HCT116 (cell line): ENCODE results near the gene ARVCF. TPM values are rescaled to one million over a fixed set of nuclear protein-coding genes. Genes with fewer than 3 reads are reported as not detected.

Source experiments
- ATAC-seq: fragments of 200-7000 bp; cut with Tn5 transposase; 2 replicates; pipeline ENCODE4 v1.9.1; 2020; ENCODE audit warnings: mild to moderate bottlenecking, moderate library complexity
- BruUV-seq: library from RNA; stranded (reverse); fragments of 400-500 nt; replicated peaks from 2 replicates; lab custom pipeline; 2021; lab: Mats Ljungman, UMichigan
- CTCF ChIA-PET: fragments of 300-600 bp; sonication (Branson Sonifier 250); formaldehyde crosslinking; loops from one replicate; lab custom pipeline; 2021; ENCODE audit warnings: antibody characterized with exemption; lab: Charles Lee
- POLR2A ChIA-PET: fragments of 300-600, 350-600 bp; sonication (Branson Sonifier 250); formaldehyde crosslinking; loops from one replicate; lab custom pipeline; 2021; ENCODE audit warnings: antibody characterized with exemption; lab: Charles Lee
- RAD21 ChIA-PET, 2 experiments: fragments of 300-600 bp; sonication (Branson Sonifier 250); formaldehyde crosslinking; loops; one replicate each; lab custom pipeline; 2023; ENCODE audit warnings: low total read pairs in 2 of 2; ENCODE audit not compliant: uncharacterized antibody in 2 of 2, unreplicated experiment in 2 of 2, low non-redundant PET in 1 of 2; lab: Charles Lee
- DNase-seq: peaks from one replicate; pipeline ENCODE4 v3.0.0-alpha.2; 2010; ENCODE audit warnings: low read depth, low spot score
- H2AFZ ChIP-seq: fragments of 200-600 bp; shearing (Covaris generic), sonication (generic); 2 replicates; pipeline ENCODE4 v1.6.1; 2017; ENCODE audit warnings: low read depth, mixed run types, mixed read lengths, antibody characterized with exemption, low read length; ENCODE audit not compliant: poor library complexity, severe bottlenecking
- H3K27ac ChIP-seq: 2 replicates; pipeline ENCODE4 v1.5.1; 2012; ENCODE audit warnings: low read depth, low read length
- H3K27me3 ChIP-seq: fragments of 200-600 bp; sonication (generic); 2 replicates; pipeline ENCODE4 v1.6.1; 2016; ENCODE audit warnings: mixed run types, low read length, mixed read lengths; ENCODE audit not compliant: insufficient read depth
- H3K36me3 ChIP-seq, 2 experiments: fragments of 200-500 bp in 1 of 2; fragments of 200-600 bp in 1 of 2; sonication (Bioruptor generic) in 1 of 2; sonication (generic) in 1 of 2; 2 replicates each; pipeline versions ENCODE4 v1.5.1 to v1.6.1; 2014 to 2016; ENCODE audit warnings: low read length in 2 of 2, inconsistent platforms in 1 of 2, mixed read lengths in 1 of 2, mixed run types in 1 of 2; ENCODE audit not compliant: insufficient read depth in 2 of 2, control insufficient read depth in 1 of 2
- H3K4me1 ChIP-seq, 2 experiments: fragments of 200-600 bp in 1 of 2; sonication (generic) in 1 of 2; 2 replicates each; pipeline versions ENCODE4 v1.5.1 to v1.6.1; 2012 to 2017; ENCODE audit warnings: low read length in 2 of 2, inconsistent platforms in 1 of 2, mild to moderate bottlenecking in 1 of 2, mixed read lengths in 1 of 2, mixed run types in 1 of 2, moderate library complexity in 1 of 2; ENCODE audit not compliant: insufficient read depth in 2 of 2, control insufficient read depth in 1 of 2
- H3K4me2 ChIP-seq: fragments of 200-600 bp; sonication (generic); 2 replicates; pipeline ENCODE4 v1.6.1; 2017; ENCODE audit warnings: mixed run types, low read length, mixed read lengths
- H3K4me3 ChIP-seq, 2 experiments: fragments of 200-600 bp in 1 of 2; sonication (generic) in 1 of 2; replicated peaks in 1 of 2; 2 replicates each; pipeline ENCODE4 v1.5.1; 2011 to 2016; ENCODE audit warnings: low read length in 2 of 2, control low read depth in 1 of 2, low read depth in 1 of 2, mild to moderate bottlenecking in 1 of 2, mixed read lengths in 1 of 2, mixed run types in 1 of 2
- H3K79me2 ChIP-seq: fragments of 200-600 bp; sonication (generic); 2 replicates; pipeline ENCODE4 v1.6.1; 2017; ENCODE audit warnings: mild to moderate bottlenecking, mixed run types, low read length, moderate library complexity, mixed read lengths; ENCODE audit not compliant: insufficient read depth
- H3K9ac ChIP-seq: fragments of 200-600 bp; sonication (generic); 2 replicates; pipeline ENCODE4 v1.6.1; 2016; ENCODE audit warnings: low read length, mixed read lengths
- H3K9me2 ChIP-seq: fragments of 200-600 bp; sonication (generic), shearing (Covaris generic); 2 replicates; pipeline ENCODE4 v1.6.1; 2017; ENCODE audit warnings: mixed run types, mild to moderate bottlenecking, moderate library complexity; ENCODE audit not compliant: insufficient read depth
- H3K9me3 ChIP-seq, 2 experiments: fragments of 200-500 bp in 1 of 2; fragments of 200-600 bp in 1 of 2; sonication (Bioruptor generic) in 1 of 2; sonication (generic) in 1 of 2; 2 replicates each; pipeline ENCODE4 v1.6.1; 2014 to 2017; ENCODE audit warnings: low read length in 2 of 2, mixed read lengths in 2 of 2, inconsistent platforms in 1 of 2, low read depth in 1 of 2, mild to moderate bottlenecking in 1 of 2, mixed run types in 1 of 2, moderate library complexity in 1 of 2; ENCODE audit not compliant: control insufficient read depth in 1 of 2, insufficient read depth in 1 of 2
- H4K20me1 ChIP-seq: fragments of 200-600 bp; sonication (generic), shearing (Covaris generic); 2 replicates; pipeline ENCODE4 v1.6.1; 2017; ENCODE audit warnings: mixed run types, mild to moderate bottlenecking, moderate library complexity; ENCODE audit not compliant: insufficient read depth
- ATF3 ChIP-seq: IDR thresholded peaks from 2 replicates; pipeline ENCODE4 v1.6.1; 2012
- CTCF ChIP-seq, 3 experiments: fragments of 200-600 bp in 1 of 3; sonication (generic) in 1 of 3; IDR thresholded peaks in 2 of 3; conservative IDR thresholded peaks in 1 of 3; 2 replicates each; pipeline ENCODE4 v1.5.1; 2012 to 2017; ENCODE audit warnings: low read depth in 2 of 3, low read length in 2 of 3, antibody characterized with exemption in 1 of 3, borderline replicate concordance in 1 of 3, control low read depth in 1 of 3, mild to moderate bottlenecking in 1 of 3, mixed read lengths in 1 of 3, mixed run types in 1 of 3, moderate library complexity in 1 of 3; ENCODE audit not compliant: insufficient read depth in 1 of 3
- ELF1 ChIP-seq: IDR thresholded peaks from 2 replicates; pipeline ENCODE4 v1.6.1; 2012; ENCODE audit warnings: low read depth, borderline replicate concordance
- EZH2phosphoT487 ChIP-seq: fragments of 200-600 bp; IDR thresholded peaks from 2 replicates; pipeline ENCODE4 v1.6.1; 2018; ENCODE audit warnings: antibody characterized with exemption, borderline replicate concordance
- RAD21 ChIP-seq: IDR thresholded peaks from 2 replicates; pipeline ENCODE4 v1.6.1; 2012; ENCODE audit warnings: low read depth, mild to moderate bottlenecking
- REST ChIP-seq: IDR thresholded peaks from 2 replicates; pipeline ENCODE4 v1.6.1; 2012; ENCODE audit warnings: low read depth
- SIN3A ChIP-seq: IDR thresholded peaks from 2 replicates; pipeline ENCODE4 v1.6.1; 2012; ENCODE audit warnings: low read depth
- TCF7L2 ChIP-seq: IDR thresholded peaks from 2 replicates; pipeline ENCODE4 v1.7.0; 2011; ENCODE audit warnings: borderline replicate concordance, inconsistent platforms; ENCODE audit not compliant: insufficient read depth, insufficient read length; ENCODE audit errors: extremely low read depth
- YY1 ChIP-seq: IDR thresholded peaks from 2 replicates; pipeline ENCODE4 v1.6.1; 2011; ENCODE audit warnings: low read length, low read depth, moderate library complexity, mild to moderate bottlenecking; ENCODE audit not compliant: insufficient replicate concordance; ENCODE audit errors: extremely low read depth
- intact Hi-C: fragments of 100-400 bp; cut with micrococcal nuclease; formaldehyde crosslinking; loops from 2 replicates; pipeline ENCODE4 v1.10.0; 2022
- total RNA-seq: library from RNA; stranded (reverse); gene quantifications from one replicate; pipeline ENCODE4 v1.2.1, GENCODE V29; 2021; ENCODE audit not compliant: unreplicated experiment
- TF ChIP-seq, protein P1 (sequence below): IDR thresholded peaks from 2 replicates; pipeline ENCODE4 v1.6.1; 2011; ENCODE audit warnings: mild to moderate bottlenecking, low read length, moderate library complexity; ENCODE audit not compliant: insufficient replicate concordance; ENCODE audit errors: extremely low read depth
- TF ChIP-seq, protein P2 (sequence below): IDR thresholded peaks from 2 replicates; pipeline ENCODE4 v1.6.1; 2012

ARVCF gene
- total RNA-seq, 1 experiment from 2014 or later = 42.8 TPM

DNA sequence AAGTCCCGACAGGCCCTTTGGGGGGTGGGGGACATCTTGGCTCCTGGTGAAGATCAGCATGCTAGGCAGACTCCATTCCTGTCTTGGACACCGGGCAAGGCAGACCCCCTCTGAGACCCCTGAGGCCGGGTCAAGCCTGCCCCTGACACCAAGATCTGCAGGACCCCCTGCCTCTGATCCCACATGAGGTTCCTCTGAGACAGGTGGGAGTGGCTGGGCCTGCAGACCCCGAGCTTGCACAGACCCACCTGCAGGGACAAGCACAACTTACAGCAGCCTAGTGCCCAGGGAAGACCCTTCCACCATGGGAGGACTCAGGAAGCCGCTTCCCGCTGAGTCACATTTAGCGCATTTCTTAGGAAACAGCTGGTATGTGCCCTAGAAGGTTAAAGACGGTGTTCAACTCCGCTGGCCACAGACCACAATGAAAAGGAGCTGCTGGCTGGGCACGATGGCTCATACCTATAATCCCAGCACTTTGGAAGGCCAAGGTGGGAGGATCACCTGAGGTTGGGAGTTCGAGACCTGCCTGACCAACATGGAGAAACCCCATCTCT is 15.5 kb downstream of the ARVCF start:
- ChIA-PET RAD21 (no interaction called here), CTCF (no interaction called here), POLR2A (no interaction called here)
- ATAC-seq (no peak), DNase-seq (no peak)
- TF ChIP-seq, protein P1, sequence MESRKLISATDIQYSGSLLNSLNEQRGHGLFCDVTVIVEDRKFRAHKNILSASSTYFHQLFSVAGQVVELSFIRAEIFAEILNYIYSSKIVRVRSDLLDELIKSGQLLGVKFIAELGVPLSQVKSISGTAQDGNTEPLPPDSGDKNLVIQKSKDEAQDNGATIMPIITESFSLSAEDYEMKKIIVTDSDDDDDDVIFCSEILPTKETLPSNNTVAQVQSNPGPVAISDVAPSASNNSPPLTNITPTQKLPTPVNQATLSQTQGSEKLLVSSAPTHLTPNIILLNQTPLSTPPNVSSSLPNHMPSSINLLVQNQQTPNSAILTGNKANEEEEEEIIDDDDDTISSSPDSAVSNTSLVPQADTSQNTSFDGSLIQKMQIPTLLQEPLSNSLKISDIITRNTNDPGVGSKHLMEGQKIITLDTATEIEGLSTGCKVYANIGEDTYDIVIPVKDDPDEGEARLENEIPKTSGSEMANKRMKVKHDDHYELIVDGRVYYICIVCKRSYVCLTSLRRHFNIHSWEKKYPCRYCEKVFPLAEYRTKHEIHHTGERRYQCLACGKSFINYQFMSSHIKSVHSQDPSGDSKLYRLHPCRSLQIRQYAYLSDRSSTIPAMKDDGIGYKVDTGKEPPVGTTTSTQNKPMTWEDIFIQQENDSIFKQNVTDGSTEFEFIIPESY = no peak
- TF ChIP-seq ELF1 = no peak
- no peak for TF ChIP-seq CTCF (IDR thresholded peaks at IDR 0.05 in 2 of 3, conservative IDR thresholded peaks at IDR 0.05 in 1 of 3; ENCODE audit: borderline replicate concordance in 1 of 3, insufficient read depth in 1 of 3, low read depth in 2 of 3, low read length in 2 of 3)
- no peak for TF ChIP-seq SIN3A
- no peak for TF ChIP-seq ATF3
- TF ChIP-seq, protein P2, sequence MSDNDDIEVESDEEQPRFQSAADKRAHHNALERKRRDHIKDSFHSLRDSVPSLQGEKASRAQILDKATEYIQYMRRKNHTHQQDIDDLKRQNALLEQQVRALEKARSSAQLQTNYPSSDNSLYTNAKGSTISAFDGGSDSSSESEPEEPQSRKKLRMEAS = no peak
- no peak for TF ChIP-seq TCF7L2
- no peak for TF ChIP-seq RAD21
- no peak for TF ChIP-seq EZH2phosphoT487
- no peak for TF ChIP-seq REST
- TF ChIP-seq YY1 = no peak
- peaks cover 12 to 14% of the 10 kb centered on the region in 2 experiments; a peak in 1 of 4 replicates for H3K9me3 ChIP-seq
- H4K20me1 ChIP-seq = no peaks in the 10 kb centered on the region
- peaks cover 0 to 5% of the 10 kb centered on the region in 2 experiments; a peak in 1 of 4 replicates for H3K4me1 ChIP-seq
- H3K9me2 ChIP-seq = no peaks in the 10 kb centered on the region
- H3K4me3 ChIP-seq = no peak overlapping the region
- no TSS peak for BruUV-seq
- H3K27me3 ChIP-seq = no peaks in the 10 kb centered on the region
- no peak overlapping the region for H3K4me2 ChIP-seq
- intact Hi-C loops = no loop called here
- H3K27ac ChIP-seq = no peak overlapping the region
- peaks cover 0 to 4% of the 10 kb centered on the region in 2 experiments; a peak in 1 of 4 replicates for H3K36me3 ChIP-seq
- no peaks in the 10 kb centered on the region for H3K79me2 ChIP-seq
- H2AFZ ChIP-seq = no peak overlapping the region
- H3K9ac ChIP-seq = no peak overlapping the region
